HepG2 (cell line): ENCODE measurements around the gene LZTS2. TPM values are rescaled to one million over a fixed set of nuclear protein-coding genes. Genes with fewer than 3 reads are reported as not detected.

ENCODE experiments used
- CHD4 ChIP-seq: fragments of 200-600 bp; sonication (generic); IDR thresholded peaks from 2 replicates; pipeline ENCODE4 v1.7.0; 2017; ENCODE audit warnings: mild to moderate bottlenecking, low read length, borderline replicate concordance
- MEIS1 ChIP-seq: sonication (generic); formaldehyde crosslinking; IDR thresholded peaks from 2 replicates; pipeline ENCODE4 v1.9.0; 2021; ENCODE audit warnings: mild to moderate bottlenecking, missing genetic modification reagents, moderate library complexity, borderline replicate concordance
- MLLT10 ChIP-seq: sonication (generic); formaldehyde crosslinking; IDR thresholded peaks from 2 replicates; pipeline ENCODE4 v1.4.0; 2020; ENCODE audit warnings: missing genetic modification reagents
- REPIN1 ChIP-seq: sonication (generic); formaldehyde crosslinking; IDR thresholded peaks from 2 replicates; pipeline ENCODE4 v1.8.0; 2022; ENCODE audit warnings: missing genetic modification reagents, low read depth, mild to moderate bottlenecking, borderline replicate concordance
- RFX3 ChIP-seq: IDR thresholded peaks from 2 replicates; pipeline ENCODE4 v1.6.1; 2016; ENCODE audit warnings: missing biosample characterization, missing genetic modification reagents
- SATB2 ChIP-seq: sonication (generic); formaldehyde crosslinking; IDR thresholded peaks from 2 replicates; pipeline ENCODE4 v1.5.0; 2020; ENCODE audit warnings: missing genetic modification reagents
- SIN3A ChIP-seq: IDR thresholded peaks from 2 replicates; pipeline ENCODE4 v1.6.1; 2011; ENCODE audit warnings: low read depth, mild to moderate bottlenecking, control low read depth, low read length, borderline replicate concordance
- SRF ChIP-seq: IDR thresholded peaks from 2 replicates; pipeline ENCODE4 v1.6.1; 2011; ENCODE audit warnings: mild to moderate bottlenecking, low read depth, low read length, moderate library complexity
- SRSF1 ChIP-seq: fragments of 200-400 bp; formaldehyde crosslinking; optimal IDR thresholded peaks from 2 replicates; pipeline ENCODE3; 2017; ENCODE audit warnings: mild to moderate bottlenecking, low read depth, low read length, moderate library complexity
- THYN1 ChIP-seq: sonication (generic); formaldehyde crosslinking; IDR thresholded peaks from 2 replicates; pipeline ENCODE4 v1.8.1; 2023; ENCODE audit warnings: low read depth, mild to moderate bottlenecking, moderate library complexity, missing genetic modification reagents, borderline replicate concordance
- TSC22D2 ChIP-seq: sonication (generic); formaldehyde crosslinking; IDR thresholded peaks from 2 replicates; pipeline ENCODE4 v1.5.1; 2020; ENCODE audit warnings: missing genetic modification reagents, mild to moderate bottlenecking, borderline replicate concordance
- ZFYVE20 ChIP-seq: sonication (generic); formaldehyde crosslinking; IDR thresholded peaks from 2 replicates; pipeline ENCODE4 v1.8.0; 2023; ENCODE audit warnings: low read depth, mild to moderate bottlenecking, moderate library complexity, missing genetic modification reagents, borderline replicate concordance
- ZNF160 ChIP-seq: sonication (generic); formaldehyde crosslinking; IDR thresholded peaks from 2 replicates; pipeline ENCODE4 v1.8.0; 2022; ENCODE audit warnings: mild to moderate bottlenecking, inconsistent platforms, missing genetic modification reagents
- ZNF260 ChIP-seq: sonication (generic); formaldehyde crosslinking; IDR thresholded peaks from 2 replicates; pipeline ENCODE4 v1.4.0; 2020; ENCODE audit warnings: missing genetic modification reagents, low read depth, mild to moderate bottlenecking, borderline replicate concordance
- ZNF607 ChIP-seq: sonication (generic); formaldehyde crosslinking; IDR thresholded peaks from 2 replicates; pipeline ENCODE4 v1.5.1; 2020; ENCODE audit warnings: missing genetic modification reagents, mild to moderate bottlenecking, borderline replicate concordance
- polyA plus RNA-seq, 8 experiments: library from polyadenylated mRNA; depleted of rRNA in 3 of 8; stranded (reverse) in 7 of 8; unstranded in 1 of 8; fragments of >200 nt; fragmentation: Illumina TruSeq in 4 of 8; extraction: Trizol in 4 of 8; gene quantifications; 2 replicates each; pipeline versions ENCODE4 v1.2.1 to v1.2.3, GENCODE V29; 2011 to 2016; ENCODE audit warnings: low read depth in 4 of 8, missing spikeins in 1 of 8, mixed read lengths in 1 of 8; ENCODE audit not compliant: insufficient read depth in 1 of 8
- total RNA-seq, 5 experiments: library from RNA; depleted of rRNA; stranded (reverse); fragments of >200 nt; fragmentation: Illumina TruSeq; extraction: Trizol; gene quantifications; 2 replicates each; pipeline ENCODE4 v1.2.3, GENCODE V29; 2016; ENCODE audit warnings: low read depth in 1 of 5
- TF ChIP-seq, protein P1 (sequence below): sonication (generic); formaldehyde crosslinking; IDR thresholded peaks from 2 replicates; pipeline ENCODE4 v1.9.0; 2021; ENCODE audit warnings: missing genetic modification reagents, borderline replicate concordance
- TF ChIP-seq, protein P2 (sequence below): sonication (generic); formaldehyde crosslinking; conservative IDR thresholded peaks from 2 replicates; pipeline ENCODE4 v1.5.0; 2020; ENCODE audit warnings: missing genetic modification reagents
- TF ChIP-seq, protein P3 (sequence below): conservative IDR thresholded peaks from 2 replicates; pipeline ENCODE4 v1.6.1; 2018; ENCODE audit warnings: missing genetic modification reagents
- TF ChIP-seq, protein P4 (sequence below), 2 experiments: sonication (generic) in 1 of 2; formaldehyde crosslinking in 1 of 2; IDR thresholded peaks; 2 replicates each; pipeline versions ENCODE4 v1.5.1 to v1.6.1; 2011 to 2020; ENCODE audit warnings: borderline replicate concordance in 1 of 2, low read depth in 1 of 2, low read length in 1 of 2, mild to moderate bottlenecking in 1 of 2, missing genetic modification reagents in 1 of 2, moderate library complexity in 1 of 2
- TF ChIP-seq, protein P5 (sequence below): sonication (generic); formaldehyde crosslinking; IDR thresholded peaks from 2 replicates; pipeline ENCODE4 v1.4.0; 2020; ENCODE audit warnings: mild to moderate bottlenecking, missing genetic modification reagents

The LZTS2 gene
- total and polyA plus RNA-seq, 2 of the 13 experiments (the other 11 are each of a cell fraction or from before 2014, with no cell fraction given): 43.6 to 65.6 TPM

DNA sequence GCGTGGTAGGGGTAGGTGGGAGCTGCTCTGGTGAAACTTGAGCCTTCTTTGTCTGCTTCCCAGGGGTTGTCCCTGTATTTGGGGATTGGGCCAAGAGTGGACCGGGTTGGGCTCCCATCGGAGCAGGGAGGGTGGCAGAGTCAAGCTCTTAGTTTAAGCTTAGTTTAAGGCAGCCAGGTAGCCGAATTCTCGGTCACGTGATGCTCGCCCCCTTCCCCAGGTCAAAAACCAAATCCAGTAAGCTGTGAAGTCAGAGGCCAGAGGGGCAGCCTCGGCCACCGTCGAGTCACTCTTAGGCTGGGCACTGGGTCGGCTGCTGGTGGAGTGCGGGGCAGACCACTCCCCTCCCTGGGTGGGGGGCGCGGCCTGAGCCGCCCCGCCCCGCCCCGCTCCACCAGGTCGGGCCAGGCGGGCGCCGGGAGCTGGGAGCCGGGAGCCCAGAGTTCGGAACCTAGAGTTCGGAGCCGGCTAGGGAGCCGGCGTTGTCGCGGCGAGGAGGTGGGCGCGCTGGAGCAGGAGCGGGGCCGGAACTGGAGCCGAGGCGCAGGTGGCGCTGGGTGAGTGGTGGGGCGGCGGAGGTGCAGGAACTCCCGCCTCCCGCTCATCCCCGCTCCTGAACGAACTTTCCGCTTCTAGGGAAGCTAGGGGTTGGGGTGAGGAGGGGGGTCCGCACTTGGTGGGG lies 2.8 kb upstream of the LZTS2 start (continued):
- TF ChIP-seq RFX3 (no peak), ZFYVE20 (CRISPR knock-in tag) (no peak), REPIN1 (no peak), ZNF160 (CRISPR knock-in tag) (0 out of 2 replicates have a peak, but pooled peaks have one; percentile 49), MEIS1 (CRISPR knock-in tag) (peak; percentile 18; the same call in 1 of the 2 replicates), SIN3A (no peak), CHD4 (no peak), SATB2 (CRISPR knock-in tag) (no peak), SRSF1 (no peak), ZNF607 (no peak; the same call in 1 of the 2 replicates), ZNF260 (CRISPR knock-in tag) (no peak), MLLT10 (CRISPR knock-in tag) (no peak), SRF (no peak), THYN1 (CRISPR knock-in tag) (no peak), TSC22D2 (CRISPR knock-in tag) (no peak)
- TF ChIP-seq, protein P1, sequence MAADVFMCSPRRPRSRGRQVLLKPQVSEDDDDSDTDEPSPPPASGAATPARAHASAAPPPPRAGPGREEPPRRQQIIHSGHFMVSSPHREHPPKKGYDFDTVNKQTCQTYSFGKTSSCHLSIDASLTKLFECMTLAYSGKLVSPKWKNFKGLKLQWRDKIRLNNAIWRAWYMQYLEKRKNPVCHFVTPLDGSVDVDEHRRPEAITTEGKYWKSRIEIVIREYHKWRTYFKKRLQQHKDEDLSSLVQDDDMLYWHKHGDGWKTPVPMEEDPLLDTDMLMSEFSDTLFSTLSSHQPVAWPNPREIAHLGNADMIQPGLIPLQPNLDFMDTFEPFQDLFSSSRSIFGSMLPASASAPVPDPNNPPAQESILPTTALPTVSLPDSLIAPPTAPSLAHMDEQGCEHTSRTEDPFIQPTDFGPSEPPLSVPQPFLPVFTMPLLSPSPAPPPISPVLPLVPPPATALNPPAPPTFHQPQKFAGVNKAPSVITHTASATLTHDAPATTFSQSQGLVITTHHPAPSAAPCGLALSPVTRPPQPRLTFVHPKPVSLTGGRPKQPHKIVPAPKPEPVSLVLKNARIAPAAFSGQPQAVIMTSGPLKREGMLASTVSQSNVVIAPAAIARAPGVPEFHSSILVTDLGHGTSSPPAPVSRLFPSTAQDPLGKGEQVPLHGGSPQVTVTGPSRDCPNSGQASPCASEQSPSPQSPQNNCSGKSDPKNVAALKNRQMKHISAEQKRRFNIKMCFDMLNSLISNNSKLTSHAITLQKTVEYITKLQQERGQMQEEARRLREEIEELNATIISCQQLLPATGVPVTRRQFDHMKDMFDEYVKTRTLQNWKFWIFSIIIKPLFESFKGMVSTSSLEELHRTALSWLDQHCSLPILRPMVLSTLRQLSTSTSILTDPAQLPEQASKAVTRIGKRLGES (CRISPR knock-in tag): no peak
- TF ChIP-seq, protein P2, sequence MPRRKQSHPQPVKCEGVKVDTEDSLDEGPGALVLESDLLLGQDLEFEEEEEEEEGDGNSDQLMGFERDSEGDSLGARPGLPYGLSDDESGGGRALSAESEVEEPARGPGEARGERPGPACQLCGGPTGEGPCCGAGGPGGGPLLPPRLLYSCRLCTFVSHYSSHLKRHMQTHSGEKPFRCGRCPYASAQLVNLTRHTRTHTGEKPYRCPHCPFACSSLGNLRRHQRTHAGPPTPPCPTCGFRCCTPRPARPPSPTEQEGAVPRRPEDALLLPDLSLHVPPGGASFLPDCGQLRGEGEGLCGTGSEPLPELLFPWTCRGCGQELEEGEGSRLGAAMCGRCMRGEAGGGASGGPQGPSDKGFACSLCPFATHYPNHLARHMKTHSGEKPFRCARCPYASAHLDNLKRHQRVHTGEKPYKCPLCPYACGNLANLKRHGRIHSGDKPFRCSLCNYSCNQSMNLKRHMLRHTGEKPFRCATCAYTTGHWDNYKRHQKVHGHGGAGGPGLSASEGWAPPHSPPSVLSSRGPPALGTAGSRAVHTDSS (CRISPR knock-in tag): no peak
- TF ChIP-seq, protein P3, sequence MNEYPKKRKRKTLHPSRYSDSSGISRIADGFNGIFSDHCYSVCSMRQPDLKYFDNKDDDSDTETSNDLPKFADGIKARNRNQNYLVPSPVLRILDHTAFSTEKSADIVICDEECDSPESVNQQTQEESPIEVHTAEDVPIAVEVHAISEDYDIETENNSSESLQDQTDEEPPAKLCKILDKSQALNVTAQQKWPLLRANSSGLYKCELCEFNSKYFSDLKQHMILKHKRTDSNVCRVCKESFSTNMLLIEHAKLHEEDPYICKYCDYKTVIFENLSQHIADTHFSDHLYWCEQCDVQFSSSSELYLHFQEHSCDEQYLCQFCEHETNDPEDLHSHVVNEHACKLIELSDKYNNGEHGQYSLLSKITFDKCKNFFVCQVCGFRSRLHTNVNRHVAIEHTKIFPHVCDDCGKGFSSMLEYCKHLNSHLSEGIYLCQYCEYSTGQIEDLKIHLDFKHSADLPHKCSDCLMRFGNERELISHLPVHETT (CRISPR knock-in tag): no peak
- TF ChIP-seq, protein P4, sequence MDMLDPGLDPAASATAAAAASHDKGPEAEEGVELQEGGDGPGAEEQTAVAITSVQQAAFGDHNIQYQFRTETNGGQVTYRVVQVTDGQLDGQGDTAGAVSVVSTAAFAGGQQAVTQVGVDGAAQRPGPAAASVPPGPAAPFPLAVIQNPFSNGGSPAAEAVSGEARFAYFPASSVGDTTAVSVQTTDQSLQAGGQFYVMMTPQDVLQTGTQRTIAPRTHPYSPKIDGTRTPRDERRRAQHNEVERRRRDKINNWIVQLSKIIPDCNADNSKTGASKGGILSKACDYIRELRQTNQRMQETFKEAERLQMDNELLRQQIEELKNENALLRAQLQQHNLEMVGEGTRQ (IDR thresholded peaks at IDR 0.05; ENCODE audit: low read depth, low read length): peak; percentile 70
- TF ChIP-seq, protein P4 (CRISPR knock-in tag; IDR thresholded peaks at IDR 0.05; ENCODE audit: borderline replicate concordance): peak; percentile 61
- TF ChIP-seq, protein P5, sequence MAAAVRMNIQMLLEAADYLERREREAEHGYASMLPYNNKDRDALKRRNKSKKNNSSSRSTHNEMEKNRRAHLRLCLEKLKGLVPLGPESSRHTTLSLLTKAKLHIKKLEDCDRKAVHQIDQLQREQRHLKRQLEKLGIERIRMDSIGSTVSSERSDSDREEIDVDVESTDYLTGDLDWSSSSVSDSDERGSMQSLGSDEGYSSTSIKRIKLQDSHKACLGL (CRISPR knock-in tag): no peak
